Pancreas (tissue), 10 donors: ENCODE data around the gene SH3BGRL. TPM values are rescaled to one million over a fixed set of nuclear protein-coding genes. Genes with fewer than 3 reads are reported as not detected.
"Not testable (repeated sequence)": the region's sequence is repeated elsewhere in the genome, so short reads cannot be mapped to it uniquely, and the experiment has no call there.

ENCODE experiments used
- ATAC-seq, 4 donors: fragments of 200-7000 bp; cut with Tn5 transposase; one replicate each; pipeline versions ENCODE4 v1.8.0 to v1.9.1; 2020; ENCODE audit warnings: mild to moderate bottlenecking in 4 of 4, moderate library complexity in 4 of 4
- DNase-seq, 6 donors: peaks; one replicate each; pipeline ENCODE4 v3.0.0-alpha.2; 2020
- FAIRE-seq: peaks from 2 replicates; lab custom pipeline; 2012; peaks lifted over from hg19 to GRCh38; lab: Jason Lieb, UNC
- H3K27ac ChIP-seq, 4 donors: fragments of 200-600 bp; sonication (generic); 1 replicate in 3 of 4; 2 replicates in 1 of 4; pipeline versions ENCODE4 v1.5.0 to v1.8.0; 2020
- H3K27me3 ChIP-seq, 4 donors: fragments of 200-600 bp; one replicate each; pipeline ENCODE4 v1.8.0; 2021
- H3K36me3 ChIP-seq, 3 donors: fragments of 200-600 bp; sonication (generic) in 1 of 3; one replicate each; pipeline versions ENCODE4 v1.5.0 to v1.8.0; 2020 to 2021
- H3K4me1 ChIP-seq, 3 donors: fragments of 200-600 bp; one replicate each; pipeline ENCODE4 v1.8.0; 2021
- H3K4me3 ChIP-seq, 4 donors: fragments of 200-600 bp; sonication (generic) in 2 of 4; one replicate each; pipeline versions ENCODE4 v1.5.0 to v1.8.0; 2020 to 2021
- H3K9me3 ChIP-seq, 4 donors: fragments of 200-600 bp; one replicate each; pipeline ENCODE4 v1.8.0; 2021
- CTCF ChIP-seq, 4 donors: fragments of 200-600 bp; sonication (generic) in 3 of 4; IDR thresholded peaks; one replicate each; pipeline versions ENCODE4 v1.5.0 to v1.8.0; 2021; ENCODE audit warnings: antibody characterized with exemption in 4 of 4
- WGBS, 2 donors: extraction: QIAGEN DNeasy Blood & Tissue Kit; methylation state at CpG; one replicate each; pipeline ENCODE4 v1.1.7; 2013; 5-methylcytosine and 5-hydroxymethylcytosine counted together
- intact Hi-C, 3 donors: fragments of 100-400 bp; cut with DNase I; formaldehyde crosslinking; loops; one replicate each; pipeline versions ENCODE4 v1.11.1 to v1.14.2; 2022
- polyA plus RNA-seq, 2 donors: library from polyadenylated mRNA; stranded (reverse); fragments of 200-250 nt; gene quantifications; one replicate each; pipeline ENCODE4 v1.2.3, GENCODE V29; 2013
- total RNA-seq, 6 donors: library from RNA; stranded (reverse); fragmentation: NEBNext Ultra II Directional in 4 of 6; extraction: Animal tissue kit (Norgen Biotek cat#: 25700) in 4 of 6; gene quantifications; one replicate each; pipeline versions ENCODE4 v1.2.1 to v1.2.4, GENCODE V29; 2021 to 2023
- donor health status: healthy with polysubstance abuse.
- donor health status: DM: no; HTN: no; CAD: no; lungs with moderate emphysema.
- donor health status: DM: no; HTN: no; CAD: no.
- donor health status: control.
- donor health status: control.
- donor health status: Bipolar disorder and iron deficiency.
- donor health status: DM: yes; HTN: yes; CAD: no.
- donor health status: DM: no; HTN: no; CAD: no.
- donor health status: DM: no; HTN: no; CAD: no.
- donor health status: DM: yes; HTN: yes; CAD: no.

SH3BGRL gene
- total and polyA plus RNA-seq, 8 donors = 28.1 to 67.0 (median 37.2) TPM

DNA sequence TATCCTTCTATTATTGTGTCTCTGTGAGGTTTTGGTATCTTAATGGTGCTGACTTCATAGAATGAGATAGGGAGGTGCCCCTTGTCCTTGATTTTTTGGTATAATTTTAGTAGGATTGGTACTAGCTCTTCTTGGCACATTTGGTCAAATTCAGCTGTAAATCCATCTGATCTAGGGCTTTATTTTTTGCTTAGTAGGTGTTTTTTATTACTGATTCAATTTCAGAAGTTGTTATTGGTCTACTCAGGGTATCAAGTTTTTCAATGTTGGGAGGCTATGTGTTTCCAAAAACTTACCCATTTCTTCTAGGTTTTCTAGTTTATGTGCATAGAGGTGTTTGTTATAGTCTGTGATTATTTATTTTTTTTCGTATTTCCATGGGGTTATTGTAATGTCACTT lies 103.3 kb downstream of the SH3BGRL start:
- no peak for ATAC-seq
- TF ChIP-seq CTCF (IDR thresholded peaks at IDR 0.05) = no peak
- peaks cover 0 to 5% (median 0%) of the 10 kb centered on the region in 4 donors for H3K27me3 ChIP-seq
- H3K27ac ChIP-seq = no peak overlapping the region
- no peak for DNase-seq
- no peak overlapping the region for H3K4me3 ChIP-seq
- FAIRE-seq = no peak
- H3K4me1 ChIP-seq = no peaks in the 10 kb centered on the region
- WGBS, 2 donors = 58 to 75% methylated on average over 1 of the region's 1 CpG
- no peaks in the 10 kb centered on the region for H3K9me3 ChIP-seq
- intact Hi-C loops = no loop called here
- H3K36me3 ChIP-seq = no peaks in the 10 kb centered on the region

- TF ChIP-seq CTCF (IDR thresholded peaks at IDR 0.05) = no peak
- DNase-seq (no peak), FAIRE-seq (no peak), ATAC-seq (no peak)
- intact Hi-C loops = no loop called here
- Histone ChIP-seq H3K36me3 (no peaks in the 10 kb centered on the region), H3K9me3 (no peaks in the 10 kb centered on the region), H3K4me1 (no peaks in the 10 kb centered on the region), H3K4me3 (no peak overlapping the region), H3K27me3 (no peaks in the 10 kb centered on the region), H3K27ac (no peak overlapping the region)
- WGBS, 2 donors = 81 to 96% methylated on average over 7 of the region's 7 CpGs
Measured at GRCh38 chrX:81308086-81308829, 106.4 kb downstream of the SH3BGRL start.

DNA sequence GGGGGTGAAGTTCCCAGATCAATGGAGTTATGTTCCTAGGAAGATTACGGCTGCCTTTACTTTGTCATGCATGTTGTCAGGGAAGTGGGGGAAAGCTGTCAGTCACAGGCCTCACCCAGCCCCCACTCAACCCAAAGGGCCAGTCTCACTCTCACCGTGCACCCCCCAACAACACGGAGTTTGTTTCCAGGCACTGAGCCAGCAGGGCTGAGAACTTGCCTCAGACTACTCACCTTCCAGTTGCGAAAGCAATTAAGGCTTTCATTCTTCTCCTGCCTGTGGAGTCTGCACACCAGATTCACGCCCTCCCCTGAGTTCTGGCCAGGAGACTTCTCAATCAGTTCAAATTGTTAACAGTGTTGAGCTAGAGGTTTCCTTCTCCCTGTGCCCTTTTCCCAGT lies 114.3 kb downstream of the SH3BGRL start:
- Histone ChIP-seq H3K27ac (no peak overlapping the region), H3K27me3 (no peaks in the 10 kb centered on the region), H3K36me3 (no peaks in the 10 kb centered on the region), H3K4me1 (no peaks in the 10 kb centered on the region), H3K9me3 (no peaks in the 10 kb centered on the region), H3K4me3 (no peak overlapping the region)
- ATAC-seq = no peak
- no peak for DNase-seq
- no peak for TF ChIP-seq CTCF (IDR thresholded peaks at IDR 0.05)
- FAIRE-seq = no peak
- WGBS, 2 donors = 77 to 96% methylated on average over 5 of the region's 5 CpGs
- intact Hi-C loops = no loop called here

DNA sequence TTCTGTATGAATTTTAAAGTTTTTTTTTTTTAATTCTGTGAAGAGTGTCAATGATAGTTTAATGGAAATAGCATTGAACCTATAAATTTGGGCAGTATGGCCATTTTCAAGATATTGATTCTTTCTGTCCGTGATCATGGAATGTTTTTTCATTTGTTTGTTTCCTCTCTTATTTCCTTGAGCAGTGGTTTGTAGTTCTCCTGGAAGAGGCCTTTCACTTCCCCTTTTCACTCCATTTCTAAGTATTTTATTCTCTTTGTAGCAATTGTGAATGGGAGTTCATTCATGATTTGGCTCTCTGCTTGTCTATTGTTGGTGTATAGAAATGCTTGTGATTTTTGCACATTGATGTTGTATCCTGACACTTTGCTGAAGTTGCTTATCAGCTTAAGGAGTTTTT lies 129.8 kb downstream of the SH3BGRL start:
- ATAC-seq = not testable (repeated sequence)

DNA sequence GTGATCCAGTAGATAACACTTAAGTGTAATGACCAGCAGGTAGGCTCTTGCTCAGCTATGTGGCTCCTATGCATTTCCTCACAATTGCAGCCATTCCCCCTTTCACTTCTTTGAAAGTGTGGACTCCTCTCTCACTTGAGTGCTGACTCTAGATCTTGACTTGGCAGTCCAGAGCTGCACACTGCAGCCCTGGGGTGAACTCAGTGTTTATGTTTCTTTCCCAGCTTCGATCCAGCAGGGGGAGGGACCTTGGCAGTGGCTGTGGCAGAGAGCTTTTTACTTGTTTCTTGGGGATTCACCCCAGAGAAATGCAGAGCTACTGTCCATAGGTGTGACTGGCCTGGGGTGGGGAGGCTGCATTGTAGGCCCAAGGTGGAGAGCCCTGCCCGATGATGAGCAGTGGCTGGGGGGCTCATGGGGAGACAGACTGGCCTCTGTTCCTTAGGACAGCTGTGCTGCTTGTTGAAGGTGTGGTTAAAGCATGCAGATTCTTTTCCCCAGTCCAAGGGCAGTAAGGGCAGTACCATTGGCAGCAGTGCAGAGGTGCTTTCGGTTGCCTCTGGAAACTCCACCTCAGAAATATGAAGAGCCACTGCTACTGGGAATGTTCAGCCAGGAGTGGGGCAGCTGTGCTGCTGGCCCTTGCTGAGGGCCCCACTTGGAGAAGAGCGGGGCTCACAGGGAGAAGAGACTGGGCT lies 134.7 kb downstream of the SH3BGRL start:
- no peak for ATAC-seq
- WGBS, 2 donors = 72 to 83% methylated on average over 4 of the region's 4 CpGs

More for the DNA sequence above, 129.8 kb downstream of the SH3BGRL start:
- 61 to 84% methylated on average over 1 of the region's 1 CpG for WGBS, 2 donors
- intact Hi-C loops, FAIRE-seq, H3K27ac ChIP-seq, H3K36me3 ChIP-seq, H3K4me3 ChIP-seq, H3K27me3 ChIP-seq, H3K4me1 ChIP-seq, DNase-seq, H3K9me3 ChIP-seq: not testable (repeated sequence)

More for the DNA sequence above, 134.7 kb downstream of the SH3BGRL start:
- FAIRE-seq (no peak), DNase-seq (peak in 1 of 6 donors; percentile 19)
- no peaks in the 10 kb centered on the region for H3K27me3 ChIP-seq
- intact Hi-C loops = no loop called here
- no peaks in the 10 kb centered on the region for H3K9me3 ChIP-seq
- no peaks in the 10 kb centered on the region for H3K4me1 ChIP-seq
- H3K4me3 ChIP-seq = no peak overlapping the region
- H3K27ac ChIP-seq = no peak overlapping the region
- TF ChIP-seq CTCF (IDR thresholded peaks at IDR 0.05) = no peak
- no peaks in the 10 kb centered on the region for H3K36me3 ChIP-seq
